HL-60 (cell line): ENCODE measurements around the gene MCM3AP.
"Not testable (repeated sequence)": the region's sequence is repeated elsewhere in the genome, so short reads cannot be mapped to it uniquely, and the experiment has no call there.

Source experiments
- DNase-seq, 2 experiments: peaks; one replicate each; pipeline ENCODE4 v3.0.0-alpha.2; 2010 to 2020; ENCODE audit warnings: low read depth in 1 of 2, low spot score in 1 of 2
- H3K27ac ChIP-seq: fragments of 250-450 bp; sonication (Bioruptor Pico); replicated peaks from 2 replicates; pipeline ENCODE4 v1.5.1; 2020; ENCODE audit warnings: mild to moderate bottlenecking, moderate library complexity
- H3K27me3 ChIP-seq: fragments of 250-450 bp; sonication (Bioruptor Pico); 2 replicates; pipeline ENCODE4 v1.5.1; 2021; ENCODE audit warnings: mild to moderate bottlenecking, moderate library complexity; ENCODE audit not compliant: insufficient read depth, poor library complexity, severe bottlenecking
- H3K4me3 ChIP-seq: replicated peaks from 2 replicates; pipeline ENCODE4 v1.5.1; 2011; ENCODE audit warnings: mild to moderate bottlenecking, control low read depth, low read length; ENCODE audit not compliant: insufficient read depth
- CTCF ChIP-seq: IDR thresholded peaks from one replicate; pipeline ENCODE4 v1.5.1; 2011; ENCODE audit warnings: low read length, control low read depth, inconsistent platforms; ENCODE audit not compliant: insufficient read depth
- GABPA ChIP-seq: IDR thresholded peaks from 2 replicates; pipeline ENCODE4 v1.6.1; 2012; ENCODE audit warnings: low read depth
- POLR2AphosphoS5 ChIP-seq: IDR thresholded peaks from 2 replicates; pipeline ENCODE4 v1.6.1; 2012; ENCODE audit warnings: low read depth
- REST ChIP-seq: IDR thresholded peaks from 2 replicates; pipeline ENCODE4 v1.6.1; 2012; ENCODE audit warnings: low read depth; ENCODE audit not compliant: insufficient replicate concordance
- SPI1 ChIP-seq: IDR thresholded peaks from 2 replicates; pipeline ENCODE4 v1.6.1; 2012; ENCODE audit warnings: low read depth, mild to moderate bottlenecking, borderline replicate concordance

Gene MCM3AP

GRCh38 chr21:46202592-46203202 lies 82.7 kb downstream of the MCM3AP start:
- DNase-seq = no peak
- TF ChIP-seq GABPA (no peak), REST (no peak), SPI1 (no peak), POLR2AphosphoS5 (no peak), CTCF (no peak)
- H3K27me3 ChIP-seq = no peaks in the 10 kb centered on the region
- H3K4me3 ChIP-seq = no peak overlapping the region
- H3K27ac ChIP-seq = no peak overlapping the region

GRCh38 chr21:46200877-46201803 lies 84.3 kb downstream of the MCM3AP start:
- H3K27ac ChIP-seq, DNase-seq, H3K27me3 ChIP-seq, H3K4me3 ChIP-seq: not testable (repeated sequence)

- no peak overlapping the region for H3K4me3 ChIP-seq
- no peak for DNase-seq
- no peaks in the 10 kb centered on the region for H3K27me3 ChIP-seq
- TF ChIP-seq CTCF (no peak), REST (no peak), POLR2AphosphoS5 (no peak), SPI1 (no peak), GABPA (no peak)
- no peak overlapping the region for H3K27ac ChIP-seq
Observed at GRCh38 chr21:46199436-46200373, 85.7 kb downstream of the MCM3AP start.

GRCh38 chr21:46196733-46197132 lies 88.7 kb downstream of the MCM3AP start:
- no peak overlapping the region for H3K27ac ChIP-seq

More at GRCh38 chr21:46196733-46197132, 88.7 kb downstream of the MCM3AP start:
- no peaks in the 10 kb centered on the region for H3K27me3 ChIP-seq
- no peak for DNase-seq
- H3K4me3 ChIP-seq = no peak overlapping the region
- TF ChIP-seq GABPA (no peak), REST (no peak), CTCF (no peak), POLR2AphosphoS5 (no peak), SPI1 (no peak)
